Measurements from ENCODE around the gene MOCS1. TPM values are rescaled to one million over a fixed set of nuclear protein-coding genes. Genes with fewer than 3 reads are reported as not detected.

The MOCS1 gene
- polyA plus RNA-seq, 1 of the 3 experiments (the other 2 are of a cell fraction) = 4.2 TPM

DNA sequence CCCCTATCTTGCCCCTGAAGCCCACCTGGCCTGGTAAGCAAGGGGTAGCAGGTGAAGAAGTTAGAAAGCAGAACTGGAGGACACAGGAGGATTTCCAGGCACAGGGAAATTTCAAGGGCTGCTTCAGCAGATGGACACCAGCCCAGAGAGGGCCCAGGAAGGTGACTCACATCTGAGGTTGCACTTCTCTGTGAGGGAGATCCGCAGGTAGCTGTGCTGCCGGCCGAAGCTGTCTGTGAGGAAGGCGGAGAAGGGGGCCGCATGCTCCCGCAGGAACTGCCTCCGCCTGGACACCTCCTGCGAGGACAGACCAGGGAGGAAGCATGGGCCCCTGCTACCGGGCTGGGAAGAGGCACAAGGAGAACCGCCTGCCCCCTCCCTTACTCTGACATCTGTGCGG, 7.1 kb downstream of the MOCS1 start:
- H3K36me3 ChIP-seq (replicated peaks in 1 of 2; ENCODE audit: control insufficient read depth in 1 of 2, insufficient read depth in 2 of 2, low read length in 1 of 2) = no peaks in the 10 kb centered on the region
- H3K4me3 ChIP-seq (ENCODE audit: low read depth in 2 of 2, low read length in 1 of 2) = no peak overlapping the region
- peaks cover 4% of the 10 kb centered on the region for H3F3A ChIP-seq (replicated peaks; ENCODE audit: insufficient read depth)
- no peak overlapping the region for H3K9ac ChIP-seq
- 93% methylated on average over 8 of the region's 11 CpGs for WGBS (ENCODE audit: low lambda C conversion rate)
- CTCF ChIA-PET = no interaction called here
- no peak for TF ChIP-seq MEF2A (IDR thresholded peaks at IDR 0.05; ENCODE audit: borderline replicate concordance, low read depth)
- no peak overlapping the region for H3K4me2 ChIP-seq
- no peaks in the 10 kb centered on the region for H3K9me2 ChIP-seq
- no peaks in the 10 kb centered on the region for H3K79me2 ChIP-seq (ENCODE audit: insufficient read depth)
- no peaks in the 10 kb centered on the region for H4K20me1 ChIP-seq (ENCODE audit: insufficient read depth)
- H3K9me3 ChIP-seq = no peaks in the 10 kb centered on the region
- H2AFZ ChIP-seq (ENCODE audit: low read depth) = no peak overlapping the region
- POLR2A ChIA-PET = no interaction called here
- H3K27ac ChIP-seq (ENCODE audit: low read depth in 2 of 2, low read length in 1 of 2) = no peak overlapping the region
- peaks cover 0 to 17% of the 10 kb centered on the region in 2 experiments; a peak in 1 of 4 replicates for H3K4me1 ChIP-seq (ENCODE audit: control insufficient read depth in 1 of 2, insufficient read depth in 2 of 2, low read depth in 1 of 2, low read length in 1 of 2)
- DNase-seq = no peak
- no peaks in the 10 kb centered on the region for H3K27me3 ChIP-seq (ENCODE audit: insufficient read depth)

- Histone ChIP-seq H2AFZ (ENCODE audit: low read depth) (no peak overlapping the region), H3K9ac (no peak overlapping the region), H3K9me3 (no peaks in the 10 kb centered on the region), H3K36me3 (replicated peaks in 1 of 2; ENCODE audit: control insufficient read depth in 1 of 2, insufficient read depth in 2 of 2, low read length in 1 of 2) (no peaks in the 10 kb centered on the region), H3K27me3 (ENCODE audit: insufficient read depth) (no peaks in the 10 kb centered on the region), H3F3A (replicated peaks; ENCODE audit: insufficient read depth) (peaks cover 4% of the 10 kb centered on the region), H3K4me3 (ENCODE audit: low read depth in 2 of 2, low read length in 1 of 2) (no peak overlapping the region), H4K20me1 (ENCODE audit: insufficient read depth) (no peaks in the 10 kb centered on the region), H3K4me2 (no peak overlapping the region), H3K27ac (ENCODE audit: low read depth in 2 of 2, low read length in 1 of 2) (no peak overlapping the region), H3K79me2 (ENCODE audit: insufficient read depth) (no peaks in the 10 kb centered on the region), H3K9me2 (no peaks in the 10 kb centered on the region), H3K4me1 (ENCODE audit: control insufficient read depth in 1 of 2, insufficient read depth in 2 of 2, low read depth in 1 of 2, low read length in 1 of 2) (peaks cover 0 to 17% of the 10 kb centered on the region in 2 experiments; a peak in 1 of 4 replicates)
- CTCF ChIA-PET = interaction anchor here (1.2 kb wide), 1 partner anchor 15 kb away, joined by 3 read pairs; no protein-coding TSS in a partner anchor
- 86% methylated on average over 2 of the region's 3 CpGs for WGBS (ENCODE audit: low lambda C conversion rate)
- POLR2A ChIA-PET = no interaction called here
- no peak for DNase-seq
- TF ChIP-seq JUND (IDR thresholded peaks at IDR 0.05) (no peak), EZH2phosphoT487 (IDR thresholded peaks at IDR 0.05; ENCODE audit: borderline replicate concordance, low read depth) (no peak), PBX3 (IDR thresholded peaks at IDR 0.05) (no peak), CHD2 (IDR thresholded peaks at IDR 0.05; ENCODE audit: low read length, partially characterized antibody) (no peak), MEF2A (IDR thresholded peaks at IDR 0.05; ENCODE audit: borderline replicate concordance, low read depth) (no peak), FOXJ3 (CRISPR knock-in tag; IDR thresholded peaks at IDR 0.05) (no peak), SMC3 (IDR thresholded peaks at IDR 0.05; ENCODE audit: low read depth, low read length) (no peak), RFX5 (IDR thresholded peaks at IDR 0.05; ENCODE audit: low read length) (no peak), NRF1 (IDR thresholded peaks at IDR 0.05; ENCODE audit: low read depth, low read length) (no peak), MXI1 (IDR thresholded peaks at IDR 0.05; ENCODE audit: low read depth, low read length) (no peak)
- TF ChIP-seq, protein P1, sequence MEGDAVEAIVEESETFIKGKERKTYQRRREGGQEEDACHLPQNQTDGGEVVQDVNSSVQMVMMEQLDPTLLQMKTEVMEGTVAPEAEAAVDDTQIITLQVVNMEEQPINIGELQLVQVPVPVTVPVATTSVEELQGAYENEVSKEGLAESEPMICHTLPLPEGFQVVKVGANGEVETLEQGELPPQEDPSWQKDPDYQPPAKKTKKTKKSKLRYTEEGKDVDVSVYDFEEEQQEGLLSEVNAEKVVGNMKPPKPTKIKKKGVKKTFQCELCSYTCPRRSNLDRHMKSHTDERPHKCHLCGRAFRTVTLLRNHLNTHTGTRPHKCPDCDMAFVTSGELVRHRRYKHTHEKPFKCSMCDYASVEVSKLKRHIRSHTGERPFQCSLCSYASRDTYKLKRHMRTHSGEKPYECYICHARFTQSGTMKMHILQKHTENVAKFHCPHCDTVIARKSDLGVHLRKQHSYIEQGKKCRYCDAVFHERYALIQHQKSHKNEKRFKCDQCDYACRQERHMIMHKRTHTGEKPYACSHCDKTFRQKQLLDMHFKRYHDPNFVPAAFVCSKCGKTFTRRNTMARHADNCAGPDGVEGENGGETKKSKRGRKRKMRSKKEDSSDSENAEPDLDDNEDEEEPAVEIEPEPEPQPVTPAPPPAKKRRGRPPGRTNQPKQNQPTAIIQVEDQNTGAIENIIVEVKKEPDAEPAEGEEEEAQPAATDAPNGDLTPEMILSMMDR (IDR thresholded peaks at IDR 0.05) = no peak
Measured at GRCh38 chr6:39926668-39927067, 7.6 kb downstream of the MOCS1 start.

Data from SK-N-SH (cell line).